HG02840 (cell line): Measurements from ENCODE around the gene LZIC.

Experiments used
- ATAC-seq: cut with Tn5 transposase; IDR thresholded peaks from one replicate; pipeline ENCODE4 v1.9.1; 2021; ENCODE audit warnings: mild to moderate bottlenecking, moderate library complexity, moderate number of reproducible peaks; ENCODE audit not compliant: unreplicated experiment, low FRiP score

Gene LZIC

DNA sequence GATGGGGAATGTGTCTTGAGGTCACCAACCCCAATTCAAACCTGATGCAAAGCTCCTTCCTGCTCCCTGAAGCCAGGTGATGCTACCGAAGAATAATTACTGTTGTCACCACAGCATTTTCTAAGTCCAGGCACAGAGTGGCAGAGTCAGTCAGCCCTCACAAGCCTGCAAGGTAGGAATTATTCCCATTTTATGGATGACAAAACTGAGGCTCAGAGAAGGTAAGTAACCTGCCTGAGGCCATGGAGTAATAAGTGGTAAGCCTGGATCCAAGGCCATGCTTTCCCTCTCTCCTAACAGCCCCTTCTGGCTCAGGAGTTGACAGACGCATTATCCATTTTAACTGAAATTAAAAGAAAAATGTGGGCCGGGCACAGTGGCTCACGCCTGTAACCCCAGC is 56.1 kb downstream of the LZIC start:
- no peak for ATAC-seq

DNA sequence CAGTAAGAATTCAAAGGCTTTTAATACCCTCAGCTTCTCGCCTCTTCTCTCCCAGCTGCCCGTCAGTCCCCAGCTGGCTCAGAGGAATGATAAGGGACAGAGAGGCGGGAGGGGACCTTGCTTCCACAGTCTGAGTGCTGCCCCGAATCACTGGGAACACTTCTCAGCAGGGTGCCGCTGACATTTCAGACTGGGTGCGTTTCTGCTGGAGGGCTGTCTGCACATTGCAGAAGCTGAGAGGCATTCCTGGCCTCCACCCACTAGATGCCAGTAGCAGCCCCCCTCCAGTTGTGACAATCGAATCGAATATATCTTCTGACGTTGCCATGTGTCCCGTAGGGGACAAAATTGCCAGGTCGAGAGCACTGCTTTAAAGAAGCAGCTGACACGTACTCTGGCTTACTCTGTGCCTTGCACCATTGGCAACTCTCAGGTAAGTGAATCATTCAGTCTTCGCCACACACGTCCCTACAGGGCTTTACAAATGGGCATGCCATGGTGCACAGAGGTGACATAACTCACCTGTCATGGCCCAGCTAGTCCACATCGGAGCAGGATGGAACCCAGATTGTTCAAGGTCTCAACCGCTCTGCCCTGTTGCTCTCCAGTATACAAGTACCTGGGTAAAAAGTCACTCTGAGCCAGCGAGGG is 57.0 kb downstream of the LZIC start:
- ATAC-seq, result no peak

DNA sequence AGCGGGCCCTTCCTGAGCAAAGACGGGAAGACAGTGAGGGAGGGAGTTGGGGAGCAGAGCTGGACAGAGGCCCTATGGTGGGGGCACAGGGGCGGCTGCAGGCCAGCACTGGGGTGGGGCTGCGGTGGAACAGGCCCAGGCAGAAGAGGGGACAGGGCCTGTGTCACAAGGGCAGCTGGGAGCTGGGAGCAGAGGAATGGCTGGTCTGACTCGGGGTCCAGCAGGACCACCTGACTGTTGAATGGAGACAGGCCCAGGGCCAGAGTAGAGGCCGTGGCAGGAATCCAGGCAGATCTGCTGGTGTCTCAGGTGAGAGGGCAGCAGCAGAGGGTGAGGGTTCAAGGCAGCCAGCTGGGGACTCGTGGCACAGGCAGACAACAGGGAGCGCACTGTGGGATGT is 58.4 kb downstream of the LZIC start:
- ATAC-seq, result no peak

GRCh38 chr1:9883585-9884449 is 59.4 kb downstream of the LZIC start:
- ATAC-seq, result no peak

GRCh38 chr1:9882945-9883303 is 60.3 kb downstream of the LZIC start:
- no peak for ATAC-seq

- no peak for ATAC-seq
Measured at GRCh38 chr1:9882296-9882944, 60.8 kb downstream of the LZIC start.

DNA sequence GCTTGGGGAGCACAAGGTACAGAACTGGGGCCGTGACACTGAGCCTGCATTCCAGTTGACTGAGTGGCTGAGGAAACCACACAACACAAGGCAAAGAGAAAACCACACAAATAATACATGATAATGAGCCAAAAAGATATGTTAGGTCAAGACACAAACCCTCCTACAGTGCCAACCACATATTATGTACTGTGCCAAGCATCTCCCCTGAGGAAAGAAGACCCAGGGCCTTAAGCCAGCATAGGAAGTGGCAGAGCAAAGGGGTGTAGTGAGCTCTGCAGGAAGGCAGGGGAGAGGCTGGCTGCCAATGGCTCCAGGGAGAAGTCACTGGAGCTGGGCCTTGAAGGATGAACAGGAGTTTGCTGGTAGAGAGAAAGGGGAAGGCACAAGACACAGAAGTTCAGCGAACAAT is 61.3 kb downstream of the LZIC start:
- no peak for ATAC-seq
